ENCODE data around the gene DNAH2.

Gene DNAH2

GRCh38 chr17:7732981-7733539 lies 15.5 kb downstream of the DNAH2 start:
- DNase-seq = no peak

GRCh38 chr17:7737601-7738000 lies 20.1 kb downstream of the DNAH2 start:
- DNase-seq = no peak

GRCh38 chr17:7739746-7740145 lies 22.2 kb downstream of the DNAH2 start:
- no peak for DNase-seq

GRCh38 chr17:7740481-7741001 lies 23.0 kb downstream of the DNAH2 start:
- DNase-seq = no peak

GRCh38 chr17:7742729-7743128 lies 25.2 kb downstream of the DNAH2 start:
- DNase-seq = no peak

- peak; percentile 22 for DNase-seq
Observed at GRCh38 chr17:7744416-7744815, 26.9 kb downstream of the DNAH2 start.

GRCh38 chr17:7745748-7746470 lies 28.4 kb downstream of the DNAH2 start:
- peak; percentile 62 for DNase-seq

GRCh38 chr17:7747635-7748071 lies 30.1 kb downstream of the DNAH2 start:
- no peak for DNase-seq

- DNase-seq = no peak
Observed at GRCh38 chr17:7748076-7748775, 30.7 kb downstream of the DNAH2 start.

- DNase-seq = no peak
Observed at GRCh38 chr17:7750321-7750821, 32.8 kb downstream of the DNAH2 start.

GRCh38 chr17:7754656-7755055 lies 37.1 kb downstream of the DNAH2 start:
- no peak for DNase-seq

- DNase-seq = peak; percentile 31
Observed at GRCh38 chr17:7755095-7755890, 37.7 kb downstream of the DNAH2 start.

- no peak for DNase-seq
Observed at GRCh38 chr17:7756968-7757367, 39.4 kb downstream of the DNAH2 start.

- no peak for DNase-seq
Observed at GRCh38 chr17:7763919-7764318, 46.4 kb downstream of the DNAH2 start.

- DNase-seq = no peak
Observed at GRCh38 chr17:7767004-7767403, 49.5 kb downstream of the DNAH2 start.

GRCh38 chr17:7767405-7768021 lies 50.0 kb downstream of the DNAH2 start:
- no peak for DNase-seq

- DNase-seq = no peak
Observed at GRCh38 chr17:7769854-7770253, 52.3 kb downstream of the DNAH2 start.

GRCh38 chr17:7774055-7774521 lies 56.5 kb downstream of the DNAH2 start:
- peak; percentile 9 for DNase-seq

- no peak for DNase-seq
Observed at GRCh38 chr17:7775051-7775450, 57.5 kb downstream of the DNAH2 start.

GRCh38 chr17:7777017-7777416 lies 59.5 kb downstream of the DNAH2 start:
- DNase-seq = no peak

- DNase-seq = no peak
Observed at GRCh38 chr17:7780736-7781135, 63.2 kb downstream of the DNAH2 start.

- DNase-seq = no peak
Observed at GRCh38 chr17:7781429-7781828, 63.9 kb downstream of the DNAH2 start.
